Measurements from ENCODE around the gene CHKA. TPM values are rescaled to one million over a fixed set of nuclear protein-coding genes. Genes with fewer than 3 reads are reported as not detected.

CHKA gene
- total RNA-seq, 4 donors from 2014 or later: 86.8 to 106 (median 93.1) TPM

GRCh38 chr11:68061508-68061907, 59.7 kb downstream of the CHKA start:
- TF ChIP-seq POLR2A (IDR thresholded peaks at IDR 0.05): no peak
- TF ChIP-seq, protein P1, sequence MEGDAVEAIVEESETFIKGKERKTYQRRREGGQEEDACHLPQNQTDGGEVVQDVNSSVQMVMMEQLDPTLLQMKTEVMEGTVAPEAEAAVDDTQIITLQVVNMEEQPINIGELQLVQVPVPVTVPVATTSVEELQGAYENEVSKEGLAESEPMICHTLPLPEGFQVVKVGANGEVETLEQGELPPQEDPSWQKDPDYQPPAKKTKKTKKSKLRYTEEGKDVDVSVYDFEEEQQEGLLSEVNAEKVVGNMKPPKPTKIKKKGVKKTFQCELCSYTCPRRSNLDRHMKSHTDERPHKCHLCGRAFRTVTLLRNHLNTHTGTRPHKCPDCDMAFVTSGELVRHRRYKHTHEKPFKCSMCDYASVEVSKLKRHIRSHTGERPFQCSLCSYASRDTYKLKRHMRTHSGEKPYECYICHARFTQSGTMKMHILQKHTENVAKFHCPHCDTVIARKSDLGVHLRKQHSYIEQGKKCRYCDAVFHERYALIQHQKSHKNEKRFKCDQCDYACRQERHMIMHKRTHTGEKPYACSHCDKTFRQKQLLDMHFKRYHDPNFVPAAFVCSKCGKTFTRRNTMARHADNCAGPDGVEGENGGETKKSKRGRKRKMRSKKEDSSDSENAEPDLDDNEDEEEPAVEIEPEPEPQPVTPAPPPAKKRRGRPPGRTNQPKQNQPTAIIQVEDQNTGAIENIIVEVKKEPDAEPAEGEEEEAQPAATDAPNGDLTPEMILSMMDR (IDR thresholded peaks at IDR 0.05): no peak
- peaks cover 52 to 54% of the 10 kb centered on the region in 2 donors for H3K36me3 ChIP-seq
- WGBS, 2 donors: 90 to 96% methylated on average over 7 of the region's 7 CpGs

GRCh38 chr11:68057807-68058206, 63.4 kb downstream of the CHKA start:
- Histone ChIP-seq H3K36me3 (peaks cover 23 to 32% of the 10 kb centered on the region in 2 donors), H3K4me1 (no peaks in the 10 kb centered on the region), H3K4me3 (replicated peaks in 1 of 3) (no peak overlapping the region), H3K9me3 (no peaks in the 10 kb centered on the region), H3K27ac (no peak overlapping the region), H3K27me3 (no peaks in the 10 kb centered on the region)
- 91 to 100% methylated on average over 4 of the region's 4 CpGs for WGBS, 2 donors
- intact Hi-C loops (cut with DNase I): no loop called here
- DNase-seq: no peak
- TF ChIP-seq, protein P1 (IDR thresholded peaks at IDR 0.05): no peak
- no peak for TF ChIP-seq POLR2A (IDR thresholded peaks at IDR 0.05)

More at GRCh38 chr11:68061508-68061907, 59.7 kb downstream of the CHKA start:
- H3K9me3 ChIP-seq: no peaks in the 10 kb centered on the region
- H3K27ac ChIP-seq: no peak overlapping the region
- no peaks in the 10 kb centered on the region for H3K4me1 ChIP-seq
- H3K27me3 ChIP-seq: no peaks in the 10 kb centered on the region
- intact Hi-C loops (cut with DNase I): no loop called here
- no peak for DNase-seq
- no peak overlapping the region for H3K4me3 ChIP-seq (replicated peaks in 1 of 3)

- no peaks in the 10 kb centered on the region for H3K9me3 ChIP-seq
- 93 to 95% methylated on average over 12 of the region's 12 CpGs for WGBS, 2 donors
- TF ChIP-seq POLR2A (IDR thresholded peaks at IDR 0.05): no peak
- TF ChIP-seq, protein P1 (IDR thresholded peaks at IDR 0.05): no peak
Observed at GRCh38 chr11:68056317-68057285, 64.6 kb downstream of the CHKA start.

GRCh38 chr11:68053981-68054812, 67.0 kb downstream of the CHKA start:
- intact Hi-C loops (cut with DNase I): no loop called here
- H3K27ac ChIP-seq: no peak overlapping the region
- peaks cover 12 to 20% of the 10 kb centered on the region in 2 donors for H3K36me3 ChIP-seq
- peaks cover 7 to 17% of the 10 kb centered on the region in 2 donors for H3K4me1 ChIP-seq
- no peak overlapping the region for H3K4me3 ChIP-seq (replicated peaks in 1 of 3)
- H3K9me3 ChIP-seq: no peaks in the 10 kb centered on the region
- TF ChIP-seq POLR2A (IDR thresholded peaks at IDR 0.05): no peak
- TF ChIP-seq, protein P1 (IDR thresholded peaks at IDR 0.05): no peak
- no peaks in the 10 kb centered on the region for H3K27me3 ChIP-seq
- no peak for DNase-seq
- 89 to 95% methylated on average over 9 to 11 of the region's 11 CpGs for WGBS, 2 donors

More at GRCh38 chr11:68056317-68057285, 64.6 kb downstream of the CHKA start:
- no peak overlapping the region for H3K27ac ChIP-seq
- H3K4me3 ChIP-seq (replicated peaks in 1 of 3): no peak overlapping the region
- no peak for DNase-seq
- intact Hi-C loops (cut with DNase I): no loop called here
- no peaks in the 10 kb centered on the region for H3K27me3 ChIP-seq
- peaks cover 19 to 26% of the 10 kb centered on the region in 2 donors for H3K36me3 ChIP-seq
- peaks cover under 1 to 3% of the 10 kb centered on the region in 2 donors for H3K4me1 ChIP-seq

Data from thyroid gland (tissue), 4 donors.